Neutrophil (primary cell): ENCODE data around the gene NDUFAF2.

Experiments
- H3K27ac ChIP-seq: fragments of 200-600 bp; sonication (generic); 2 replicates; pipeline ENCODE4 v1.5.1; 2016; ENCODE audit warnings: mild to moderate bottlenecking, moderate library complexity
- H3K27me3 ChIP-seq: fragments of 200-600 bp; sonication (generic); 2 replicates; pipeline ENCODE4 v1.6.0; 2016; ENCODE audit warnings: mild to moderate bottlenecking
- H3K36me3 ChIP-seq: fragments of 200-600 bp; sonication (generic); 2 replicates; pipeline ENCODE4 v1.5.1; 2017
- H3K4me1 ChIP-seq, 2 experiments: fragments of 200-600 bp in 1 of 2; sonication (generic) in 1 of 2; 1 replicate in 1 of 2; 2 replicates in 1 of 2; pipeline versions ENCODE4 v1.5.1 to v1.6.1; 2013 to 2016; ENCODE audit warnings: low read depth in 1 of 2, low read length in 1 of 2, mild to moderate bottlenecking in 1 of 2, moderate library complexity in 1 of 2; ENCODE audit not compliant: control insufficient read depth in 1 of 2, insufficient read depth in 1 of 2
- H3K4me3 ChIP-seq, 2 experiments: fragments of 200-600 bp in 1 of 2; sonication (generic) in 1 of 2; 1 replicate in 1 of 2; 2 replicates in 1 of 2; pipeline ENCODE4 v1.5.1; 2013 to 2016; ENCODE audit warnings: low read depth in 1 of 2, low read length in 1 of 2, mild to moderate bottlenecking in 1 of 2, moderate library complexity in 1 of 2
- H3K9me3 ChIP-seq: fragments of 200-600 bp; sonication (generic); 2 replicates; pipeline ENCODE4 v1.5.1; 2016
- TF ChIP-seq, protein P1 (sequence below): fragments of 200-600 bp; sonication (generic); IDR thresholded peaks from 2 replicates; pipeline ENCODE4 v1.5.1; 2016; ENCODE audit warnings: antibody characterized with exemption

Gene NDUFAF2

DNA sequence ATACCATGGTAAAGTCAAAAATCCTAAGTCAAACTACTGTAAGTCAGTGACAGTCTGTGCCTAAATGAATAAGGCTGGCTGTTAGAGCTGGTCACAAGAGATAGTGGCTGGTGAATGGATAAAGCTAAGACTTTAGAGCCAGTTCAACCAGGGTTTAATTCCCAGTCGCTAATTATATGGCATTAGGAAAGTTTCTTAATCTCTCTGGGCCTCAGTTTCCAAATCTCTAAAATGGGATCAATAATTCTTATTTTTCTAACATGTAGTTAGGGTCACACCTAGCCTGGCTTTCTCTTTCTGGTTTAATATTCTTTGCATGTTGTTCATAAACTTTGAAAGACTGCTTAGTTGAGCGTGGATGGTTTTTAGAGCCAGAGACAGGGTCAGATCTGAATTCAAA is 152.5 kb downstream of the NDUFAF2 start:
- Histone ChIP-seq H3K27me3 (no peaks in the 10 kb centered on the region), H3K4me3 (no peak overlapping the region), H3K36me3 (no peaks in the 10 kb centered on the region), H3K9me3 (no peaks in the 10 kb centered on the region), H3K27ac (no peak overlapping the region), H3K4me1 (no peaks in the 10 kb centered on the region)
- TF ChIP-seq, protein P1, sequence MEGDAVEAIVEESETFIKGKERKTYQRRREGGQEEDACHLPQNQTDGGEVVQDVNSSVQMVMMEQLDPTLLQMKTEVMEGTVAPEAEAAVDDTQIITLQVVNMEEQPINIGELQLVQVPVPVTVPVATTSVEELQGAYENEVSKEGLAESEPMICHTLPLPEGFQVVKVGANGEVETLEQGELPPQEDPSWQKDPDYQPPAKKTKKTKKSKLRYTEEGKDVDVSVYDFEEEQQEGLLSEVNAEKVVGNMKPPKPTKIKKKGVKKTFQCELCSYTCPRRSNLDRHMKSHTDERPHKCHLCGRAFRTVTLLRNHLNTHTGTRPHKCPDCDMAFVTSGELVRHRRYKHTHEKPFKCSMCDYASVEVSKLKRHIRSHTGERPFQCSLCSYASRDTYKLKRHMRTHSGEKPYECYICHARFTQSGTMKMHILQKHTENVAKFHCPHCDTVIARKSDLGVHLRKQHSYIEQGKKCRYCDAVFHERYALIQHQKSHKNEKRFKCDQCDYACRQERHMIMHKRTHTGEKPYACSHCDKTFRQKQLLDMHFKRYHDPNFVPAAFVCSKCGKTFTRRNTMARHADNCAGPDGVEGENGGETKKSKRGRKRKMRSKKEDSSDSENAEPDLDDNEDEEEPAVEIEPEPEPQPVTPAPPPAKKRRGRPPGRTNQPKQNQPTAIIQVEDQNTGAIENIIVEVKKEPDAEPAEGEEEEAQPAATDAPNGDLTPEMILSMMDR: no peak

DNA sequence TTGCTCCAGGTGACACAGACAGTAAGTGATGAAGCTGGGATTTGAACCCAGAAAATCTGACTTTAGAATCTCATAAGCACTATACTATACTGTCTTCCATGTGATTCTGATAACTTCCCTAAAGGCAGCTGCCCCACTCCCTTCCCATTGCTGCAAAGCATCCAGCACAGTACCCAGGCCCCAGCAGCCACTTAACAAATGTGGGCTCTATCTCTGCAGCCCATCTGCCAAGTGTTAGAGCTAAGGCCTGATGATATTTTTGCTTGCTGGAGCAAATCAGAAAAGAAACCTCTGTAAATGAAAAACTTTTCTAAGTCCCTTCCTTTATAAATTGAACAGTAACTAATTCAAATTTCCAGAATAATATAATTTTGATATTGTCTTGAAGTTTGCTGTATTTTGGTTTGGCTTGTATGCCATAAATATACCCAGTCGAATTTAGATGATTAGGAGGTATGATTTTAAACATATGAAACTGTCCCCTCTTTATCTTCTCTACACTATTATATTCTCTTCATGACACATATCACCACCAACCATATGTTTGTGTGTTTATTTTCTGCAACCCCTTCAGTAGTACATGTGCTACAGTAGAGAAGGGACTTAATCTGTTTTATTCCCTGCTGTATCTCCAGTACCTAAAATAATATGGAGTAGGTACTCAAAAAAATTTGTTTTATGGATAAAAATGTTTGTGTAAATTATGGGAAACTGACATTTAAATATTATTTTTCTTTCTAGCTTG is 153.4 kb downstream of the NDUFAF2 start:
- no peak overlapping the region for H3K27ac ChIP-seq
- H3K9me3 ChIP-seq: no peaks in the 10 kb centered on the region
- H3K4me1 ChIP-seq: no peaks in the 10 kb centered on the region
- TF ChIP-seq, protein P1: no peak
- no peak overlapping the region for H3K4me3 ChIP-seq
- no peaks in the 10 kb centered on the region for H3K36me3 ChIP-seq
- no peaks in the 10 kb centered on the region for H3K27me3 ChIP-seq

DNA sequence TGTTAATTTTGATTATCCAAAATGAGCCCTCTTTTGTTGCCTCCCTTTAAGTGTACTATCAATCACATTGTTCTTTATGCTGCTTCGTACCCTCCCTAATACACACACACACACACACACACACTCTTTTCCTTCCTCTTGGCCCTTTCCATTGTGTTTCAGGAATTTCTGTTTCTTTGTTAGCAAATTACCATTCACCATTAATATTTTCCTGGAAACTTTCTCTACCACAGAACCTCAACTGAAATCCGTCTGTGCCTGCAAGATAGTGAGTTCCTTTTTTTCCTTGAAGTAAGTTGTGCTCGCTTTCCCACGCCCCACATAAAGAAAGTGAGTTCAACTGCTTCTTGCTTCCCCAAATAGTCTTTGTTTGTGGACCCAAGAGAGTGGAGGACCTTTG is 155.4 kb downstream of the NDUFAF2 start:
- Histone ChIP-seq H3K36me3 (no peaks in the 10 kb centered on the region), H3K4me1 (no peaks in the 10 kb centered on the region), H3K27me3 (no peaks in the 10 kb centered on the region), H3K27ac (no peak overlapping the region), H3K9me3 (no peaks in the 10 kb centered on the region), H3K4me3 (no peak overlapping the region)
- TF ChIP-seq, protein P1: no peak

DNA sequence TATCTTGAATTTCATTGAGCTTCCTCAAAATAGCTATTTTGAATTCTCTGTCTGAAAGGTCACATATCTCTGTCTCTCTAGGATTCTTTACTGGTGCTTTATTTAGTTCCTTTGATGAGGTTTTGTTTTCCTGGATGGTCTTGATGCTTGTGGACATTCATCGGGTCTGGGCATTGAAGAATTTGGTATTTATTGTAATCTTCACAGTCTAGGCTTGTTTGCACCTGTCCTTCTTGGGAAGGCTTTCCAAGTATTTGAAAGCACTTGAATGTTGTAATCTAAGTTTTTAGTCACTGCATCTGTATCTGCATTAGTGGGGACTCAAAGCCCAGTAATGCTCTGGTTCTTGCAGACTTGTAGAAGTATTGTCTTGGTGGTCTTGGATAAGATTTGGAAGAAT is 169.4 kb downstream of the NDUFAF2 start:
- Histone ChIP-seq H3K27me3 (no peaks in the 10 kb centered on the region), H3K4me1 (no peaks in the 10 kb centered on the region), H3K27ac (no peak overlapping the region), H3K9me3 (no peaks in the 10 kb centered on the region), H3K36me3 (no peaks in the 10 kb centered on the region), H3K4me3 (no peak overlapping the region)
- TF ChIP-seq, protein P1: no peak

DNA sequence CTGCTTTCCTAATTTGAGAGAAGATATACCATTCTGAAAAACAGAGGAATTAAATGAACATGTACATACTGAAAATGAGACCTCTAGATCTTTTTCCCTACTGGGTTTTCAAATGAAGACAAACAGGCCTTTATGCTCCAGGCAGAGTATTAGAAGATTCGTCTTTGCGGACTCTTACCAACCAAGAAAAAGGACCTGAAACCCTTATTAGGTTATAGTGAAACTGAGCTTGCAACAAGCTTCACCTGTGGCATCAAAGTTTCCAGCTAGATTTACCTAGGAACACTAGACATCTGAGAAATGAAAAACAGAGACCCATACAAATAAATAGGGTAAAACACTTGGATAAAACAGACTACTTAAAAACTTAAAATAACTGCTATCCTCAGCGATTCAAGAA is 171.0 kb downstream of the NDUFAF2 start:
- TF ChIP-seq, protein P1: no peak
- H3K27ac ChIP-seq: no peak overlapping the region
- H3K4me3 ChIP-seq: no peak overlapping the region

More for the DNA sequence above, 171.0 kb downstream of the NDUFAF2 start:
- H3K36me3 ChIP-seq: no peaks in the 10 kb centered on the region
- H3K27me3 ChIP-seq: no peaks in the 10 kb centered on the region
- H3K4me1 ChIP-seq: no peaks in the 10 kb centered on the region
- no peaks in the 10 kb centered on the region for H3K9me3 ChIP-seq
